HG02678 (cell line): ENCODE results near the gene IMMT.

ENCODE experiments used
- ATAC-seq: cut with Tn5 transposase; IDR thresholded peaks from one replicate; pipeline ENCODE4 v1.9.1; 2021; ENCODE audit warnings: mild to moderate bottlenecking, moderate library complexity; ENCODE audit not compliant: unreplicated experiment

The IMMT gene

DNA sequence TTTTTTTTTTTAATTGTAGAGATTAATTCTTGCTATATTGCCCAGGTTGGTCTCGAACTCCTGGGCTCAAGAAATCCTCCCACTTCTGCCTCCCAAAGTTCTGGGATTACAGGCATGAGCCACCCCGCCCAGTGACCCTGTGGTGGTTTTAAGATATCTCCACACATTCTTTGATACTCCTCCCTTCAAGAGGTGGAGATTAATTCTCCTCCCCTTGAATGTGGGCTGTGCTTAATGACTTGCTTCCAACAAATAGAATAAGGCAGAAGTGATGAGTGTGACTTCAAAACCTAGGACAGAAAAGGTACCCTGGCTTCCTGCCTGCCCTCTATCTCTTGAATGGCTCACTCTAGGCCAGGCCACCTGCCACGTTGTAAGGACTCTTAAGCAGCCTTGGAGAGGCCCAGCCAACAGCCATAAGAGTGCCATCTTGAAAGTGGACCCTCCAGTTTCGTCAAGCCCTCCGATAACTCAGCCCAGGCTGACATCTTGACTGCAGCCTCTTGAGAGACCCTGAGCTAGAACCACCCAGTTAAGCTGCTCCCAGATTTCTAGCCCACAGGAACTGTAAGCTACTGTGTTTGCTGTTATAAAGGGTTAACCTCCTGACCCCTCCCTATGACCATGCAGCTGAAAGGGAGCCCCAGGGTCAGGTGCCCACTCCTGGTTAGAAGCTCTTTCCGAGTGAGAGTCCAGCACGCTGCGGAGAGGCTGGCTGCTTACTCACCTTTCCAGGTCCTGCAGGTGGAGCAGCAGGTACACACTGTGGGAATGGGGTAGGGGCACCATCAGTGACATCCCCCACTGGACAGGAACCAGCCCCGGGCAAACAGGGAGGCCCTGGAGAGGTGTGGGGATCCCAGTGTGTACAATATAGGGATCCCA lies 31.6 kb upstream of the IMMT start:
- ATAC-seq, result no peak

DNA sequence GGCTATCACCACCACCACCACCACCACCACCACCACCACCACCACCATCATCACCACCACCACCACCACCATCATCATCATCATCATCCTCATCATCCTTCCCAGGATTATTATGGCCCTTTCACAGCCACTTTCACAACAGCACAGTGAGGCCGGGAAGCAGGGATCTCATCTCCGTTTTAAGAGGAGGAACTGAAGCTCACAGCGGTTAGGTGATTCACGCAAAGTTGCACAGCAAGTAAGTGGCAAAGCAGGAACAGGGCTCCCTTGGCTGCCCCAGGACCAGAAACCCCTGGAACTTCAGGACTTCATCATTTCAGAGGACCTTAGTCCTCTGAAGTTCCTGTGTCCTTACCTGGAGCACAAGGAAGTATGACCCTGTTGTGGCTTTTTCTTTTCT lies 30.8 kb upstream of the IMMT start:
- no peak for ATAC-seq

DNA sequence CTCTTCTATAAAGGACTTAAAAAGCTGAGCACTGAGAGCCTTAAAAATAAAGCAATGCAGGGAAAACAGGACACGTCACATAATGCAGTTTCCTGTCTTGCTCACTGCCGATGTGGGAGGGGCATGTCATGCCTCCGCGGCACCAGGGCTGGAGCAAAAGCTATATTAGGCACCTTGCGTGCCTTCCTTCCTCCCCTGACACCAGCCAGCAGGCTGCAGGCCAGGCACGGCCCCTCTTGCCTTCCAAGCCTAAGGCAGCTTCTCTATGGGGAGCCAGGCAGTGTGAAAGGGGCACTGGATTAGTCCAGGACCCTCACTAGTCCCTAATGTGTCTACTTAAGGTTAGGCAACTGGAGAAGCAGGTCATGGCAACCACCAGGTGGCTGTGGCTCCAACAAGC lies 30.3 kb upstream of the IMMT start:
- ATAC-seq, result peak; percentile 63

DNA sequence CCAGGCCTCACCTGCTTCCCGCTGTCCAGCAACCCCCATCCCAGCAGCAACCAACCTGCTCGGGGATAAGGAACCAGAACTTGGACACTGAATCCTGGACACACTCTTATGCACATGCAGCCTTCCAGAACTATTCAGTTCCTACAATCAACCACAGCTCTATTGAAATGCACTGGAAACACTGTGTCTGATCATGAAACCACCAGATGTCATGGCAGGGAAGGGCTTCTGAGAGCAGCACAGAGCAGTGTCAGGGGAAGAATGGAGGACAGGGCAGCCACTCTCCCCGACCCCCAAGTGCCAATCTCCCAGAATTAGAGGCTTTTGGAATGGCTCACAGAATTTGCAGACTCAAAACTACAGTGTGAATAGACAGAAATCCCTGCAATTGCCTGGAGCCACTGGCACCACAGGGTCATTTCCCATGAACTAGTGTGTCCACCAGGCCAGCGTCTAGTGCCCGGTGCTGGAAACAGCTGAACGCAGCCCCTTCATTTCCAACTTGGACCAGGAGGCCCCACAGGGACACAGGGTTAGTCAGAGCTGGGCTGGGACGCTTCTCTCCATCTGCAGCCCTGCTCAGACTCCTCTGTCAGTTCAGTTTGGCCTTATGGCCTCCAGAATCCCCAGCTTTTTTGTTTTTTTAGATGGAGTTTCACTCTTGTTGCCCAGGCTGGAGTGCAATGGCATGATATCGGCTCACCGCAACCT lies 29.5 kb upstream of the IMMT start:
- ATAC-seq, result no peak

DNA sequence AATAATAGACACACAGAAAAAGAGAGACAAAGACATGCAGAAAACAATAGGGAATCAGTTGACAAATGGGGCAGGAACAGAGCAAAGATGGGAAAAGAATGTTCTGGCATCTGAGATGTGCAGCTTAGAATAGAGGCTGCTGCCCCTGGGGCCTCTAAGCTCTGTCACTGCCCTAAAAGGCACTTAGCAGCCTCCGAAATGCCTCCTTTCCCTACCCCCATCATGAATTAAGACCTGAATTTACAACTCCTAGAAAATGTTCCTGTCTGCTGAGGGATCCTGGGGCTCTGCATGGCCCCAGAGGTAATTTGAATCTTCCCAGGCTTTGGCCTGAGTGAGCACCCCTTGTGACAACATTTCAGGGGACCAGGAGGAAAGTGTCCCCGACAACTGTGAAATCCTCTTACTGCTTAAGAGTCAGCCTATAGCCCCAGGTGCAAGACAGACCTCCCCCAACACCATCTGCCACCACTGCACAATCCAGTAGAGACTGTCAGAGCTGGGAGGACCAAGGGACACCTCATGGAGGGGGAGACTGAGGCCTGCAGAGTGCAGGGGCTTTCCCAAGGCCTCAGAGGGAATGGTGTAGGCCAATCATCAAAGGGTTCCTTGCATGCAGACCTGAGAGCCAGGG lies 28.8 kb upstream of the IMMT start:
- no peak for ATAC-seq

- ATAC-seq, result no peak
These were observed 28.1 kb upstream of the IMMT start for GRCh38 chr2:86223140-86223926.

GRCh38 chr2:86221066-86221684 lies 25.9 kb upstream of the IMMT start:
- ATAC-seq, result no peak

GRCh38 chr2:86219896-86220295 lies 24.6 kb upstream of the IMMT start:
- ATAC-seq, result no peak

- no peak for ATAC-seq
These were observed 22.9 kb upstream of the IMMT start for GRCh38 chr2:86218124-86218523.

- no peak for ATAC-seq
These were observed 21.6 kb upstream of the IMMT start for GRCh38 chr2:86216575-86217555.

GRCh38 chr2:86214503-86214832 lies 19.2 kb upstream of the IMMT start:
- no peak for ATAC-seq

DNA sequence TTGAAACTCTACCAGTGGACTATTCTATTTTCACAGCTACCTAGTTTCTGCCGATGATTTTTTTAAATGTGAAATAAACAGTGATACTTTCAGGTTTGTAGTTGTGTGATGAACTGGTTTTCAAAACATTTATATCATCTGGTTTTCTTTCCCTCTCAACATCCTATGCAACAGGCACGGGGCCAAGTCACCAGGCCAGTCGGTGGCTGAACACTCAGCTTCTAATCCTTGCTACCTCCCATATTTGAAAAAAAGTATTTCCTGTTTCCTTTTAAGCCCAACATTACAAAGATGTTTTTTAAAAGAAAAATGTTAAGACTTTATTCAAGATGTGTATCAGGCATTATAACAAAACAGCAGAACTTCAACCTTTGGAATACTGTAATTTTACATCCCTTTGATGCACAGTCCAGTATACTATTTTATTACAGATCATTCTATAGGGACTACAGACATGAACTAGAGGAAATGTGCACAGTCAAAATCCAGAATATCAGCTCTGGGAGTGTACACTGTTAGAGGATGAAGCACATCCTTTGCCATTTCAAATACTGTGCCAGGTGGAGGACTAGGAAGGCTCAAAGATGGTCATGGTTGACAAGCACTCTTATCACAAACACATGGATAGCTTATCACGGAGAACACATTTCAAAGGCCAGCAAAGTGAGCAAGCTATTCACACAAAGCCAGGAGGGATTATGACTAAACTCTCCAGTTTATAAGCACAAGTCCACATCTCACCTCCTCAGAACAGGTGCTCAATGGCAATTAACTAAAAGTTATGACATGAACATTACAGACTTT lies 18.6 kb upstream of the IMMT start:
- ATAC-seq, result no peak

GRCh38 chr2:86213056-86213455 lies 17.8 kb upstream of the IMMT start:
- no peak for ATAC-seq

GRCh38 chr2:86211796-86212188 lies 16.5 kb upstream of the IMMT start:
- ATAC-seq, result no peak

DNA sequence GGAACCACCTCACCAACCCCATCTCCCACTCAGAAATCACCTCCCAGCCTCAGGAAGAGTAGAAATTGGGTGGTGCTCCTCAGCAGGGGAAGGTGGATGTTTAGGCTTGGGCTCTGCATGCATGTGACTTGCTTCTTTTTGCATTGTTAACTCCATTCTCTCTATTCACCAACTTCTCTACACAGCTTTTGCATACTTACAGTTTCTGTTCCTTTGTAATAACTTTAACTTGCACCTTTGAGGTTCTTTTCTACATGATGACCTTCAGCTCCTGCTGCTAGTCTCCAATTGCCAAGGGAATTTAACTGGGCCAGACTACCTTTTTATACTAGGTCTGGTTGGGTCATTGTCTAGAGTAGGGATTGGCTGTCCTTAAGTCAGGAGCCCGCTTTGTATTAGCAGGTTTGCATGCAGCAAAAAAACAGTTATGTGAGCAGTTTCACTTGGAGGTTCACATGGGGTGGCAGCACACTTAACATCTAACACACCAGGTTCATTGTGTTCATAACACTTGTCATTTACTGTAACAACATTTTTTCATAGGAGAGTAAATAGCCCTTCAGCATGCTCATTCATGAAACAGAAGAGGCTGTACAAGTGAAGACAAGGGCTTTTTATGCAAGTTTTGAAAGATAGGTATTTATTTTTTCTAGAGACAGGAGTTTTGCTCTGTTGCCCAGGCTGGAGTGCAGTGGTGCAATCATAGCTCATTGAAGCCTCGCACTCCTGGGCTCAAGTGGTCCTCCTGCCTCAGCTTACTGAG lies 16.0 kb upstream of the IMMT start:
- no peak for ATAC-seq

DNA sequence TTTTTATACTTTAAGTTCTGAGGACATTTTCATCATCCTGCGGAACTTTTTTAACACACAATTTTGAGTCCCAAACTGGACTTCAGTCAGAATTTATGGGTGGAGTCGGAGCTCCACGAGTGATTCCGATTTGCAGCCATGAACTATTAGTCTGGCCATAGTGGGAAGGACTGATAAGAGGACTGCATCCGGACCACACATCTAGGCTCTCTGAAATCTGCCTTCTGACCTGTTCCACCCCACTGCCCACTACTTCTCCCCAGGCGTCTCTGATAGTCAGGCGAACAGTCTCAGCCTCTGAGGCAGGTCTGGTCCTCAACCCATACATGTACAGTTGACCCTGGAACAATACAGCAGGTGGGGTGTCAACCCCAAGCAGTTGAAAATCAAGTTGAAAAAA lies 9.2 kb upstream of the IMMT start:
- ATAC-seq, result no peak

DNA sequence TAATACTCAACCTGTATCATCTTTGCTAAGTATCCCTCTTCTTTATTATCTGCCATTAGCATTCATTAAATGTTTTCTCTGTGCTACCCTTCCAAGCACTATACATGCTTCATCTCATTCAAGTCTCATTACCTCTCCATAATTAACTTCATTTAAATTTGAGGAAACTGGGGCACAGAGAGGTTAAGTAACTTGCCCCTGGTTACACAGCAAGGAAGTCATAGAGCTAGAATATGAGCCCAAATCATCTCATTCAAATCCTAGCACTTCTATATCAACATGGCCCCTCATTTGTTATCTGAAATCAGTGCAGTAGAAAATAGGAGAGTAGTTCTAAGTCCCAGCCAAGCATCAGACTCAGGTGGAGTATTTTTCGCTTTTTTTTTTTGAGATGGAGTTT lies 8.4 kb upstream of the IMMT start:
- no peak for ATAC-seq

DNA sequence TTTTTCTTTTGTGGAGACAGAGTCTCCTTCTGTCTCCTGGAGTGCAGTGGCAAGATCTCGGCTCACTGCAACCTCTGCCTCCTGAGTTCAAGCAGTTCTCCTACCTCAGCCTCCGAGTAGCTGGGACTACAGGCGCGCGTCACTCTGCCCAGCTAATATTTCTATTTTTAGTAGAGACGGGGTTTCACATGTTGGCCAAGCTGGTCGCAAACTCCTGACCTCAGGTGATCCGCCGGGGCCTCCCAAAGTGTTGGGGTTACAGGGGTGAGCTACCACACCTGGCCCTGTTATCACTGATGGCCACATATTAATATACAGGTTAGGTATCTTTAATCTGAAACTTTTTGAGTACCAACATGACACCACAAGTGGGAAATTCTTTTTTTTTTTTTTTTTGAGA lies 7.4 kb upstream of the IMMT start:
- ATAC-seq, result no peak
